ENCODE measurements around the gene PSEN2. TPM values are rescaled to one million over a fixed set of nuclear protein-coding genes. Genes with fewer than 3 reads are reported as not detected.
"Not testable (repeated sequence)": the region's sequence is repeated elsewhere in the genome, so short reads cannot be mapped to it uniquely, and the experiment has no call there.

Gene PSEN2
- total and polyA plus RNA-seq, 7 experiments from 2014 or later: 0.17 to 10.3 (median 1.8) TPM

DNA sequence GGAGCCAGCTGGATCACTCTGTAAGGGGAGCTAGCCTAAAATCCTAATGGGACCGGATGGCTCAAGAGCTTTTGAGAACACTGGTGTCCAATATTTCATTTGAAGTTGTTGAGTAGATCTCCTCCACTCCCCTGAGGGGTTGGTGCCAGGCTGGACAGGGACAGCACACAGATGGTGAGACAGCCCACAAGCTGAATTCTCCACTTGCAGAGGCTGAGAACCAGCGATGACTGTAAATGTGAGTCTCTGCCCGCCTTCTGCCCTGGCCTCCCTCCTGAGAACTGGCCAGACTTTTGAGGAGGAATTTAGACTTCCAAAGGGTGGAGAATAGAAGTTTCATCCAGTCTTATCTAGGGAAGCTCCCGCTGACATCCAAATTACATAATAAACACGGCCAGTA, 49.2 kb downstream of the PSEN2 start:
- H3K4me1 Mint-ChIP-seq: peaks cover 0 to 13% (median 0%) of the 10 kb centered on the region in 7 donors
- H3K4me1 ChIP-seq (ENCODE audit: control insufficient read depth in 2 of 2, insufficient read depth in 2 of 2, low read length in 2 of 2): no peaks in the 10 kb centered on the region
- DNase-seq (no peak), ATAC-seq (no peak)
- H3K4me3 Mint-ChIP-seq: no peak overlapping the region
- H3K36me3 Mint-ChIP-seq: peaks cover 0 to 6% (median 0%) of the 10 kb centered on the region in 5 donors
- POLR2A ChIA-PET: interaction anchor here (0.6 kb wide), 2 partner anchors 115 to 1606 kb away, joined by 3 to 4 read pairs; no protein-coding TSS in a partner anchor
- no peaks in the 10 kb centered on the region for H3K36me3 ChIP-seq (ENCODE audit: control insufficient read depth in 2 of 3, insufficient read depth in 3 of 3, low read length in 3 of 3)
- H3K9me3 ChIP-seq (ENCODE audit: control insufficient read depth in 2 of 3, low read length in 3 of 3): no peaks in the 10 kb centered on the region
- peaks cover 0 to 6% (median 0%) of the 10 kb centered on the region in 5 donors for H3K27me3 Mint-ChIP-seq
- no peak overlapping the region for H3K4me3 ChIP-seq (ENCODE audit: low read length)
- peaks cover 0 to 3% (median 0%) of the 10 kb centered on the region in 11 donors for H3K9me3 Mint-ChIP-seq
- CTCF ChIA-PET: no interaction called here
- H3K27ac ChIP-seq (ENCODE audit: low read depth, low read length): no peak overlapping the region
- intact Hi-C loops (cut with micrococcal nuclease): loop anchor here in 1 of 2 donors (5.0 kb wide), 1 partner anchor 37 kb away; no protein-coding TSS in a partner anchor
- H3K27ac Mint-ChIP-seq: no peak overlapping the region
- H3K27me3 ChIP-seq (ENCODE audit: control insufficient read depth in 2 of 2, insufficient read depth in 2 of 2, low read length in 2 of 2): no peaks in the 10 kb centered on the region

GRCh38 chr1:226919995-226920394, 49.6 kb downstream of the PSEN2 start:
- Histone ChIP-seq H3K36me3 (ENCODE audit: control insufficient read depth in 2 of 3, insufficient read depth in 3 of 3, low read length in 3 of 3) (no peaks in the 10 kb centered on the region), H3K27ac (ENCODE audit: low read depth, low read length) (no peak overlapping the region), H3K27me3 (ENCODE audit: control insufficient read depth in 2 of 2, insufficient read depth in 2 of 2, low read length in 2 of 2) (no peaks in the 10 kb centered on the region), H3K4me3 (ENCODE audit: low read length) (no peak overlapping the region), H3K9me3 (ENCODE audit: control insufficient read depth in 2 of 3, low read length in 3 of 3) (no peaks in the 10 kb centered on the region), H3K4me1 (ENCODE audit: control insufficient read depth in 2 of 2, insufficient read depth in 2 of 2, low read length in 2 of 2) (no peaks in the 10 kb centered on the region)
- intact Hi-C loops (cut with micrococcal nuclease): loop anchor here in 1 of 2 donors (5.0 kb wide), 1 partner anchor 38 kb away; no protein-coding TSS in a partner anchor
- peaks cover 0 to 3% (median 0%) of the 10 kb centered on the region in 11 donors for H3K9me3 Mint-ChIP-seq
- POLR2A ChIA-PET: interaction anchor here (0.6 kb wide), 1 partner anchor 1605 kb away, joined by 3 read pairs; no protein-coding TSS in a partner anchor
- ATAC-seq: no peak
- H3K27me3 Mint-ChIP-seq: peaks cover 0 to 6% (median 0%) of the 10 kb centered on the region in 5 donors
- CTCF ChIA-PET: no interaction called here
- peak overlapping the region in 1 of 9 donors; percentile 33 for H3K27ac Mint-ChIP-seq
- no peak for DNase-seq
- no peak overlapping the region for H3K4me3 Mint-ChIP-seq
- H3K36me3 Mint-ChIP-seq: peaks cover 0 to 6% (median 0%) of the 10 kb centered on the region in 5 donors
- peaks cover 0 to 10% (median 0%) of the 10 kb centered on the region in 7 donors for H3K4me1 Mint-ChIP-seq

DNA sequence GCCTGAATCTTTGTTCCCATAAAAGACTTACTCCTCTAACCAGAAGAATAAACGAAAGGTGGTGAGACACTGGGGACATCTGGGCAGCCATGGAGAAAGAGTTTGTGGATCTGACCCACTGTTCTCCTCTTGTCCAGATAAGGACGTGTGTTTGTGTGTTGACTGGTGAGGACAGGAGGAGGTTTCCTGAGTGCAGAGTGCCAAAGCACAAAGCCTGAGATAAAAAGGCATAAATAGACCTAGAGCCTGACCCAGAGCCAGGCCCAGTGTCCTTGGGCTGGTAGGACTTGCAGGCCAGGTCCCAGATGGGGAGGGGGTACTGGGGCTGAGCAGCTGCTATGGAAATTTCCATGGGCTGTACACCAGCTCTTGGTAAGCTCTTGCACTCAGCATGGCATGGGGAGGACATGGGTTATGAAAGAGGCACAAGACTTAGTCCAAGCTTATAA, 50.1 kb downstream of the PSEN2 start:
- POLR2A ChIA-PET: interaction anchor here (0.6 kb wide), 1 partner anchor 1605 kb away, joined by 3 read pairs; no protein-coding TSS in a partner anchor
- Histone ChIP-seq H3K27ac (ENCODE audit: low read depth, low read length) (no peak overlapping the region), H3K27me3 (ENCODE audit: control insufficient read depth in 2 of 2, insufficient read depth in 2 of 2, low read length in 2 of 2) (no peaks in the 10 kb centered on the region), H3K4me3 (ENCODE audit: low read length) (no peak overlapping the region), H3K9me3 (ENCODE audit: control insufficient read depth in 2 of 3, low read length in 3 of 3) (no peaks in the 10 kb centered on the region), H3K4me1 (ENCODE audit: control insufficient read depth in 2 of 2, insufficient read depth in 2 of 2, low read length in 2 of 2) (no peaks in the 10 kb centered on the region), H3K36me3 (ENCODE audit: control insufficient read depth in 2 of 3, insufficient read depth in 3 of 3, low read length in 3 of 3) (no peaks in the 10 kb centered on the region)
- intact Hi-C loops (cut with micrococcal nuclease): no loop called here
- Mint-ChIP-seq H3K36me3 (peaks cover 0 to 6% (median 0%) of the 10 kb centered on the region in 5 donors), H3K9me3 (peaks cover 0 to 3% (median 0%) of the 10 kb centered on the region in 11 donors), H3K4me3 (no peak overlapping the region), H3K27me3 (peaks cover 0 to 6% (median 0%) of the 10 kb centered on the region in 5 donors), H3K27ac (no peak overlapping the region), H3K4me1 (peaks cover 0 to 6% (median 0%) of the 10 kb centered on the region in 7 donors)
- CTCF ChIA-PET: interaction anchor here (1.0 kb wide), 1 partner anchor 8 kb away, joined by 3 read pairs; no protein-coding TSS in a partner anchor
- ATAC-seq (no peak), DNase-seq (no peak)

GRCh38 chr1:226921504-226921903, 51.1 kb downstream of the PSEN2 start:
- Histone ChIP-seq H3K4me1 (ENCODE audit: control insufficient read depth in 2 of 2, insufficient read depth in 2 of 2, low read length in 2 of 2) (no peaks in the 10 kb centered on the region), H3K27ac (ENCODE audit: low read depth, low read length) (no peak overlapping the region), H3K9me3 (ENCODE audit: control insufficient read depth in 2 of 3, low read length in 3 of 3) (no peaks in the 10 kb centered on the region), H3K4me3 (ENCODE audit: low read length) (no peak overlapping the region), H3K36me3 (ENCODE audit: control insufficient read depth in 2 of 3, insufficient read depth in 3 of 3, low read length in 3 of 3) (no peaks in the 10 kb centered on the region), H3K27me3 (ENCODE audit: control insufficient read depth in 2 of 2, insufficient read depth in 2 of 2, low read length in 2 of 2) (no peaks in the 10 kb centered on the region)
- intact Hi-C loops (cut with micrococcal nuclease): no loop called here
- peaks cover 0 to 3% (median 0%) of the 10 kb centered on the region in 11 donors for H3K9me3 Mint-ChIP-seq
- ChIA-PET CTCF (interaction anchor here (0.6 kb wide), 1 partner anchor 56 kb away, joined by 5 read pairs; no protein-coding TSS in a partner anchor), POLR2A (interaction anchor here (0.6 kb wide), 1 partner anchor 37 kb away, joined by 3 read pairs; no protein-coding TSS in a partner anchor)
- DNase-seq (no peak), ATAC-seq (no peak)
- H3K36me3 Mint-ChIP-seq: peaks cover 0 to 7% (median 0%) of the 10 kb centered on the region in 5 donors
- peaks cover 0 to 6% (median under 1%) of the 10 kb centered on the region in 5 donors for H3K27me3 Mint-ChIP-seq
- H3K4me3 Mint-ChIP-seq: no peak overlapping the region
- peaks cover 0 to 3% (median 0%) of the 10 kb centered on the region in 7 donors for H3K4me1 Mint-ChIP-seq
- H3K27ac Mint-ChIP-seq: no peak overlapping the region

DNA sequence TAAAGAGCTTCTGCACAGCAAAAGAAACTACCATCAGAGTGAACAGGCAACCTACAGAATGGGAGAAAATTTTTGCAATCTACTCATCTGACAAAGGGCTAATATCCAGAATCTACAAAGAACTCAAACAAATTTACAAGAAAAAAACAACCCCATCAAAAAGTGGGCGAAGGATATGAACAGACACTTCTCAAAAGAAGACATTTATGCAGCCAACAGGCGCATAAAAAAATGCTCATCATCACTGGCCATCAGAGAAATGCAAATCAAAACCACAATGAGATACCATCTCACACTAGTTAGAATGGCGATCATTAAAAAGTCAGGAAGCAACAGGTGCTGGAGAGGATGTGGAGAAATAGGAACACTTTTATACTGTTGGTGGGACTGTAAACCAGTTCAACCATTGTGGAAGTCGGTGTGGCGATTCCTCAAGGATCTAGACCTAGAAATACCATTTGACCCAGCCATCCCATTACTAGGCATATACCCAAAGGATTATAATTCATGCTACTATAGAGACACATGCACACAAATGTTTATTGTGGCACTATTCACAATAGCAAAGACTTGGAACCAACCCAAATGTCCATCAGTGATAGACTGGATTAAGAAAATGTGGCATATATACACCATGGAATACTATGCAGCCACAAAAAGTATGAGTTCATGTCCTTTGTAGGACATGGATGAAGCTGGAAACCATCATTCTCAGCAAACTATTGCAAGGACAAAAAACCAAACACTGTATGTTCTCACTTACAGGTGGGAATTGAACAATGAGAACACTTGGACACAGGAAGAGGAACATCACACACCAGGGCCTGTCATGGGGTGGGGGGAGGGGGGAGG, 59.1 kb downstream of the PSEN2 start:
- H3K4me3 Mint-ChIP-seq; H3K27ac Mint-ChIP-seq; H3K4me1 Mint-ChIP-seq; H3K27me3 Mint-ChIP-seq; CTCF ChIA-PET; H3K27me3 ChIP-seq (ENCODE audit: control insufficient read depth in 2 of 2, insufficient read depth in 2 of 2, low read length in 2 of 2); H3K4me3 ChIP-seq (ENCODE audit: low read length); intact Hi-C loops (cut with micrococcal nuclease); DNase-seq; H3K9me3 ChIP-seq (ENCODE audit: control insufficient read depth in 2 of 3, low read length in 3 of 3); H3K4me1 ChIP-seq (ENCODE audit: control insufficient read depth in 2 of 2, insufficient read depth in 2 of 2, low read length in 2 of 2); POLR2A ChIA-PET; H3K36me3 ChIP-seq (ENCODE audit: control insufficient read depth in 2 of 3, insufficient read depth in 3 of 3, low read length in 3 of 3); ATAC-seq; H3K27ac ChIP-seq (ENCODE audit: low read depth, low read length): not testable (repeated sequence)
- H3K36me3 Mint-ChIP-seq: peaks cover 0 to 13% (median 5%) of the 10 kb centered on the region in 5 donors
- peaks cover 0 to 15% (median 8%) of the 10 kb centered on the region in 11 donors for H3K9me3 Mint-ChIP-seq

- H3K27ac Mint-ChIP-seq: peak overlapping the region in 1 of 9 donors; percentile 55
- CTCF ChIA-PET: no interaction called here
- H3K4me3 Mint-ChIP-seq: no peak overlapping the region
Observed at GRCh38 chr1:226934483-226935237, 64.2 kb downstream of the PSEN2 start.

More at GRCh38 chr1:226934483-226935237, 64.2 kb downstream of the PSEN2 start:
- no peaks in the 10 kb centered on the region for H3K27me3 Mint-ChIP-seq
- H3K36me3 ChIP-seq (ENCODE audit: control insufficient read depth in 2 of 3, insufficient read depth in 3 of 3, low read length in 3 of 3): no peaks in the 10 kb centered on the region
- peaks cover 9 to 26% (median 18%) of the 10 kb centered on the region in 7 donors for H3K4me1 Mint-ChIP-seq
- intact Hi-C loops (cut with micrococcal nuclease): loop anchor here in 1 of 2 donors (5.0 kb wide), 1 partner anchor 932 kb away; no protein-coding TSS in a partner anchor
- no peak for ATAC-seq
- H3K9me3 Mint-ChIP-seq: peaks cover 6 to 26% (median 17%) of the 10 kb centered on the region in 11 donors
- peaks cover 0 to 22% (median 8%) of the 10 kb centered on the region in 5 donors for H3K36me3 Mint-ChIP-seq
- H3K9me3 ChIP-seq (ENCODE audit: control insufficient read depth in 2 of 3, low read length in 3 of 3): peaks cover 0 to 14% (median 8%) of the 10 kb centered on the region in 3 experiments
- H3K27ac ChIP-seq (ENCODE audit: low read depth, low read length): no peak overlapping the region
- POLR2A ChIA-PET: no interaction called here
- no peak overlapping the region for H3K4me3 ChIP-seq (ENCODE audit: low read length)
- no peak for DNase-seq
- peaks cover 4 to 5% of the 10 kb centered on the region in 2 donors for H3K4me1 ChIP-seq (ENCODE audit: control insufficient read depth in 2 of 2, insufficient read depth in 2 of 2, low read length in 2 of 2)
- no peaks in the 10 kb centered on the region for H3K27me3 ChIP-seq (ENCODE audit: control insufficient read depth in 2 of 2, insufficient read depth in 2 of 2, low read length in 2 of 2)
